Heart right ventricle (tissue), 16 donors: ENCODE results near the gene KCTD12. TPM values are rescaled to one million over a fixed set of nuclear protein-coding genes. Genes with fewer than 3 reads are reported as not detected.

ENCODE experiments used
- ATAC-seq, 8 donors: fragments of 200-7000 bp; cut with Tn5 transposase; one replicate each; pipeline ENCODE4 v1.9.1; 2020; ENCODE audit warnings: mild to moderate bottlenecking in 8 of 8, moderate library complexity in 8 of 8, moderate number of reproducible peaks in 1 of 8
- DNase-seq, 2 donors: peaks; one replicate each; pipeline ENCODE4 v3.0.0-alpha.2; 2020
- H3K27ac ChIP-seq, 10 donors: fragments of 200-600 bp; sonication (generic) in 2 of 10; one replicate each; pipeline versions ENCODE4 v1.5.0 to v1.8.0; 2020 to 2022; ENCODE audit warnings: mild to moderate bottlenecking in 3 of 10
- H3K27me3 ChIP-seq, 7 donors: fragments of 200-600 bp; one replicate each; pipeline ENCODE4 v1.8.0; 2021 to 2022; ENCODE audit warnings: mild to moderate bottlenecking in 2 of 7
- H3K36me3 ChIP-seq, 9 donors: fragments of 200-600 bp; sonication (generic) in 1 of 9; one replicate each; pipeline versions ENCODE4 v1.5.0 to v1.8.0; 2020 to 2022; ENCODE audit warnings: mild to moderate bottlenecking in 2 of 9
- H3K4me1 ChIP-seq, 9 donors: fragments of 200-600 bp; sonication (generic) in 1 of 9; one replicate each; pipeline versions ENCODE4 v1.5.0 to v1.8.0; 2020 to 2022; ENCODE audit warnings: mild to moderate bottlenecking in 4 of 9
- H3K4me3 ChIP-seq, 10 donors: fragments of 200-600 bp; sonication (generic) in 2 of 10; one replicate each; pipeline versions ENCODE4 v1.5.0 to v1.8.0; 2020 to 2022; ENCODE audit warnings: mild to moderate bottlenecking in 7 of 10, moderate library complexity in 2 of 10
- H3K9me3 ChIP-seq, 11 donors: fragments of 200-600 bp in 10 of 11; sonication (generic) in 2 of 11; one replicate each; pipeline versions ENCODE4 v1.5.0 to v1.8.0; 2013 to 2022; ENCODE audit warnings: mild to moderate bottlenecking in 2 of 11, control low read depth in 1 of 11, moderate library complexity in 1 of 11
- CTCF ChIP-seq, 9 donors: fragments of 200-600 bp; sonication (generic) in 2 of 9; IDR thresholded peaks; one replicate each; pipeline versions ENCODE4 v1.5.0 to v1.8.0; 2021 to 2022; ENCODE audit warnings: antibody characterized with exemption in 9 of 9, mild to moderate bottlenecking in 5 of 9, moderate library complexity in 1 of 9
- WGBS, 2 donors: extraction: QIAGEN DNeasy Blood & Tissue Kit; methylation state at CpG; one replicate each; pipeline ENCODE4 v1.1.7; 2013; ENCODE audit warnings: inconsistent platforms in 1 of 2; 5-methylcytosine and 5-hydroxymethylcytosine counted together
- intact Hi-C, 10 donors: fragments of 100-400 bp; cut with DNase I; formaldehyde crosslinking; loops; one replicate each; pipeline versions ENCODE4 v1.11.1 to v1.14.2; 2022
- polyA plus RNA-seq, 2 donors: library from polyadenylated mRNA; stranded (reverse); fragments of 200-250 nt; gene quantifications; one replicate each; pipeline ENCODE4 v1.2.3, GENCODE V29; 2013
- total RNA-seq, 10 donors: library from RNA; stranded (reverse); fragmentation: NEBNext Ultra II Directional in 3 of 10; extraction: Animal tissue kit (Norgen Biotek cat#: 25700) in 3 of 10; gene quantifications; one replicate each; pipeline versions ENCODE4 v1.2.1 to v1.2.4, GENCODE V29; 2021 to 2023
- donor health status: Arrhythmogenic right ventricular cardiomyopathy.
- donor health status: ischemic (EF 13 %, LVEDD 7.1; RV severe dilation, severe dysfunction).
- donor health status: healthy with polysubstance abuse.
- donor health status: DM: no; HTN: yes; CAD: no.
- donor health status: DM: no; HTN: no; CAD: no.
- donor health status: ischemic (EF 25% LVEDD 6.9; RV normal size, moderate dysfunction).
- donor health status: ischemic (EF 25% LVEDD 5.7; RV mildly dilated, moderate dysfunction).
- donor health status: healthy.
- donor health status: DM: yes; HTN: yes; CAD: no.
- donor health status: Ischemic cardiomyopathy.
- donor health status: ischemic (EF 35%, LVEDD 5.7; RV mildly dilated, moderate dysfunction).
- donor health status: nonischemic (EF 11% LVEDD 7.7; RV severe dilation, severe dysfunction).
- donor health status: DM: yes; HTN: yes; CAD: no.
- donor health status: PGD.
- donor health status: ischemic (EF 29% LVEDD 5.4; RV normal size, mild dysfunction).
- donor health status: nonischemic (EF 23%, LVEDD 6.1; RV moderate dilation, normal function).

Gene KCTD12
- total and polyA plus RNA-seq, 12 donors, result 12.4 to 56.5 (median 32.4) TPM

GRCh38 chr13:76837801-76838200 lies 48.4 kb downstream of the KCTD12 start:
- Histone ChIP-seq H3K4me1 (no peaks in the 10 kb centered on the region), H3K4me3 (no peak overlapping the region), H3K27me3 (no peaks in the 10 kb centered on the region), H3K27ac (no peak overlapping the region), H3K9me3 (no peaks in the 10 kb centered on the region), H3K36me3 (no peaks in the 10 kb centered on the region)
- no peak for DNase-seq
- 57 to 70% methylated on average over 1 of the region's 1 CpG for WGBS, 2 donors
- TF ChIP-seq CTCF (IDR thresholded peaks at IDR 0.05), result no peak
- no peak for ATAC-seq
- intact Hi-C loops, result no loop called here

GRCh38 chr13:76836311-76836710 lies 49.9 kb downstream of the KCTD12 start:
- 19 to 41% methylated on average over 1 of the region's 1 CpG for WGBS, 2 donors
- ATAC-seq, result no peak

GRCh38 chr13:76833441-76833954 lies 52.7 kb downstream of the KCTD12 start:
- intact Hi-C loops, result no loop called here

More at GRCh38 chr13:76836311-76836710, 49.9 kb downstream of the KCTD12 start:
- Histone ChIP-seq H3K27ac (no peak overlapping the region), H3K4me3 (no peak overlapping the region), H3K9me3 (no peaks in the 10 kb centered on the region), H3K27me3 (no peaks in the 10 kb centered on the region), H3K36me3 (no peaks in the 10 kb centered on the region), H3K4me1 (no peaks in the 10 kb centered on the region)
- intact Hi-C loops, result no loop called here
- DNase-seq, result no peak
- no peak for TF ChIP-seq CTCF (IDR thresholded peaks at IDR 0.05)

GRCh38 chr13:76832258-76832988 lies 53.8 kb downstream of the KCTD12 start:
- WGBS, 2 donors, result 95 to 97% methylated on average over 7 of the region's 7 CpGs
- no peaks in the 10 kb centered on the region for H3K9me3 ChIP-seq
- H3K4me1 ChIP-seq, result peaks cover 0 to 24% (median 16%) of the 10 kb centered on the region in 9 donors
- no peak for ATAC-seq
- intact Hi-C loops, result no loop called here
- DNase-seq, result no peak
- no peak overlapping the region for H3K4me3 ChIP-seq
- H3K27me3 ChIP-seq, result no peaks in the 10 kb centered on the region
- H3K36me3 ChIP-seq, result no peaks in the 10 kb centered on the region
- no peak overlapping the region for H3K27ac ChIP-seq
- no peak for TF ChIP-seq CTCF (IDR thresholded peaks at IDR 0.05)

More at GRCh38 chr13:76833441-76833954, 52.7 kb downstream of the KCTD12 start:
- H3K36me3 ChIP-seq, result no peaks in the 10 kb centered on the region
- no peak overlapping the region for H3K4me3 ChIP-seq
- H3K4me1 ChIP-seq, result peaks cover 0 to 22% (median 15%) of the 10 kb centered on the region in 9 donors
- H3K9me3 ChIP-seq, result no peaks in the 10 kb centered on the region
- DNase-seq, result no peak
- no peak for ATAC-seq
- H3K27ac ChIP-seq, result no peak overlapping the region
- WGBS, 2 donors, result 85 to 96% methylated on average over 8 of the region's 8 CpGs
- TF ChIP-seq CTCF (IDR thresholded peaks at IDR 0.05), result no peak
- H3K27me3 ChIP-seq, result no peaks in the 10 kb centered on the region
